Measurements from ENCODE around the gene BAZ1B. TPM values are rescaled to one million over a fixed set of nuclear protein-coding genes. Genes with fewer than 3 reads are reported as not detected.
"Not testable (repeated sequence)": the region's sequence is repeated elsewhere in the genome, so short reads cannot be mapped to it uniquely, and the experiment has no call there.

Gene BAZ1B
- total RNA-seq, 1 experiment from 2014 or later: 74.8 TPM

- no peak for DNase-seq (ENCODE audit: low spot score)
Observed at GRCh38 chr7:73507556-73507955, 14.5 kb downstream of the BAZ1B start.

- no peak for DNase-seq (ENCODE audit: low spot score)
Observed at GRCh38 chr7:73504920-73505319, 17.2 kb downstream of the BAZ1B start.

- DNase-seq (ENCODE audit: low spot score): no peak
Observed at GRCh38 chr7:73504017-73504416, 18.1 kb downstream of the BAZ1B start.

GRCh38 chr7:73503229-73503628 is 18.9 kb downstream of the BAZ1B start:
- no peak for DNase-seq (ENCODE audit: low spot score)

GRCh38 chr7:73496626-73497025 is 25.5 kb downstream of the BAZ1B start:
- no peak for DNase-seq (ENCODE audit: low spot score)

DNA sequence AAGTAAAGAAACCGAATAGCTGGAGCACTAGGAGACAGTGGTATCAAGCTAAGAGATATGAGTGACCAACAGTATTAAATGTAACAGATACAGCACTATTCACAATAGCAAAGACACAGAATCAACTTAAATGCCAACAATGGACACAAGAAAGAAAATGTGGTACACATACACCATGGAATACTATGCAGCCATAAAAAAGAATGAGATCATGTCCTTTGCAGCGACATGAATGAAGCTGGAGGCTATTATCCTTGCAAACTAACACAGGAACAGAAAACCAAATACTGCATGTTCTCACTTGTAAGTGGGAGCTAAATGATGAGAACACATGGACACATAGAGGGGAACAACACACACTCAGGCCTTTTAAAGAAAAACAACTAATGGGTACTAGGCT is 26.6 kb downstream of the BAZ1B start:
- DNase-seq (ENCODE audit: low spot score): not testable (repeated sequence)

- no peak for DNase-seq (ENCODE audit: low spot score)
Observed at GRCh38 chr7:73489976-73490375, 32.1 kb downstream of the BAZ1B start.

DNA sequence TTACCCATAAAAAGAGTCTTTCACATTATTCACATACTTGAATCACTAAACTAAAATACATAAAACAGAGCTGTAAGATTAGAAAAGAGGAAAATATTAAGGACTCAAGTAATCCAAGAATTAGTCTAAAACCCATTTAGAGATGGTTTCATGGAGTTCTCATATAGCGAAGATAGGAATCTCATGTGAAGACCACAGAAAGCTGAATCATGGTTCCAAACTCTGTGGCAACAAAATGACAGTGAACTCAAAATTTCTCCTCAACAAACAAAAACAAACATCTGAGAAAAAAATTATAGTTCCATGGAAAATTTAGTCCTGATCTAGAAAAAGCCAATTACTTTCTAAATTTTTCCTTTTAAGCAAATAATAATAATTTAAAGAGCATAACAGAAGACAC is 34.6 kb downstream of the BAZ1B start:
- no peak for DNase-seq (ENCODE audit: low spot score)

- DNase-seq (ENCODE audit: low spot score): no peak
Observed at GRCh38 chr7:73483171-73483570, 38.9 kb downstream of the BAZ1B start.

DNA sequence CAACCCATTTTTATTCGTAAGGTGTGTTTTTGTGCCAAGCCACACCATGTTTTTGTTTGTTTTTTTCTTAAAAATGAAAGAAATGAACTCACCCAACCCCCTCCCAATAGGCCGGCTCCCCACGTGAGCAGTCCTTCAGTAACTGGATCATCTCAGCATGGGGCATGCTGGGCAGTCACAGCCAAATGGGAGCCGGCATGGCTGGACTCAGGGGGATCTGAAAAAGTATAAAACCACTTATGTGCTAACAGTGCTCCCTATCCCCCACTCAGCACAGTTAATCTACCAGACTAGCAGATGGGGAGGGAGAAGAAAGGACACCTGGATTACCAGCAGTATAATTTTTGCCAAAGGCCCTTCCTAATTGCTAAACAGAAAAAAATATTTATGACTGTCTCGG is 39.3 kb downstream of the BAZ1B start:
- DNase-seq (ENCODE audit: low spot score): no peak

- not testable (repeated sequence) for DNase-seq (ENCODE audit: low spot score)
Observed at GRCh38 chr7:73481521-73481920, 40.6 kb downstream of the BAZ1B start.

- DNase-seq (ENCODE audit: low spot score): no peak
Observed at GRCh38 chr7:73478549-73478948, 43.5 kb downstream of the BAZ1B start.

- DNase-seq (ENCODE audit: low spot score): no peak
Observed at GRCh38 chr7:73477376-73477775, 44.7 kb downstream of the BAZ1B start.

DNA sequence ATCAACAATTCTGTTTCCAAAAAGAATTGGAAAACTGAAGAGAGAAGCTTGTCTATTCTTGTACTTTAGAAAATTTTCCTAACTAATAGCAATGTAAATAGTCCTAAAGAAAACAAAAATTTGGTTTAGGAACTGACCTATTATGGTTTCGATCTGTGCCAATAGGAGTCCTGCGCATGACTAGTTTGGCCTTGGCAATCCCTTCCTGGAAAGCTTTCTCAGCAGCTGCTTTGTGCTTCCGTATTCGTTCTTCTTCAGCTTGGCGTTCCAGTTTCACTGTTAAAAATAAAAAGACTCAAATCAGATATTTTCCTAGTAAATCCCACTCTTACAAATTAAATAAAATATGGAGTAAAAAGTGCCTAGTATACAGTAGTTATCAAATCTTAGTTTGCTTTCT is 51.9 kb downstream of the BAZ1B start:
- DNase-seq (ENCODE audit: low spot score): no peak

DNA sequence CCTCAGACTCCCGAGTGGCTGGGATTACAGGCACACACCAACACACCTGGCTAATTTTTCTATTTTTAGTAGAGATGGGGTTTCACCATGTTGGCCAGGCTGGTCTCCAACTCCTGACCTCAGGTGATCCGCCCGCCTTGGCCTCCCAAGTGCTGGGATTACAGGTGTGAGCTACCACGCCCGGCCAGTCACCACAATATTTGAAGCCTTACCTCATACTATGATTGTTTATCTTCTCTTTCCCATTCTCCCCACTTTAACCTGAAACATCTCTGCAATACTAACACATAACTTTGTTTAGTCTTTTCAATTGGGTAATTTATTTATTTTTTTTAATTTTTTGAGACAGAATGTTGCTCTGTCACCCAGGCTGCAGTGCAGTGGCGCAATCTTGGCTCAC is 55.0 kb downstream of the BAZ1B start:
- DNase-seq (ENCODE audit: low spot score): not testable (repeated sequence)

GRCh38 chr7:73466112-73466511 is 56.0 kb downstream of the BAZ1B start:
- no peak for DNase-seq (ENCODE audit: low spot score)

DNA sequence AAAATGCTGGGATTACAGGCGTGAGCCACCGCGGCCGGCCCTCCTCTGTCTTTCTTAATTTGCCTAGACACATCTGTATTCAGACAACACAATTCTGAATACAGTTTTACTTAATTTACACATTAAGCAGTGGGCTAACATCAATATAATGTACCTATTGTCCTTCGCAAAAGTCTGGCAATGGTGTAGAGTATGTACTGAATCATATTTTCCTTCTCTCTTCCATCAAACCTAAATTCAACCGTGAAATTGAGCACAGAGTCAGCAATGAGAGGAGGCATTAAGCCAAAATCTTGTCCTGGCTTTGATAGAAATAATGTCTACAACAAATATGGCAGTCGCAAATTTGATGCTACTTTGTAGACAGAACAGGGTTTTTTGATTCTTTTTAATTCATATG is 58.1 kb downstream of the BAZ1B start:
- no peak for DNase-seq (ENCODE audit: low spot score)

GRCh38 chr7:73463260-73463659 is 58.8 kb downstream of the BAZ1B start:
- no peak for DNase-seq (ENCODE audit: low spot score)

- DNase-seq (ENCODE audit: low spot score): no peak
Observed at GRCh38 chr7:73461782-73462285, 60.3 kb downstream of the BAZ1B start.

DNA sequence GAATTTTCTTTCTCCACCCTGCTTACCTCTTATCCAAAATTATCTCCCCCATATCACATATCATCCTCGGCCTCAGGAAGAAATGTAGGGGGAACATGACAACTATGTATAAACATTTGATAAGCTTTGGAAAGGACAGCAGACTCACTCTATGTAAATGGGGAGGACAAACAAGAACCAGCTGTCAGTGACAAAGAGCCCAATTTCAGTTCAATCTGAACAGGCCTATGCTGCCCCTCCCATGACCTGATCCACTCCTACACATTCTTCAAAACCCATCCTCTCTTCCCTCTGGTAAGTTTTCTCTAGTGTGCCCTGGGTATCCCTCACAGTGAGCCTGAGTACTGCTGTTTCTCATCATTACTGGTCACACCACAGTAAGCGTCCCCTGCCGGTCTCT is 67.7 kb downstream of the BAZ1B start:
- DNase-seq (ENCODE audit: low spot score): no peak

DNA sequence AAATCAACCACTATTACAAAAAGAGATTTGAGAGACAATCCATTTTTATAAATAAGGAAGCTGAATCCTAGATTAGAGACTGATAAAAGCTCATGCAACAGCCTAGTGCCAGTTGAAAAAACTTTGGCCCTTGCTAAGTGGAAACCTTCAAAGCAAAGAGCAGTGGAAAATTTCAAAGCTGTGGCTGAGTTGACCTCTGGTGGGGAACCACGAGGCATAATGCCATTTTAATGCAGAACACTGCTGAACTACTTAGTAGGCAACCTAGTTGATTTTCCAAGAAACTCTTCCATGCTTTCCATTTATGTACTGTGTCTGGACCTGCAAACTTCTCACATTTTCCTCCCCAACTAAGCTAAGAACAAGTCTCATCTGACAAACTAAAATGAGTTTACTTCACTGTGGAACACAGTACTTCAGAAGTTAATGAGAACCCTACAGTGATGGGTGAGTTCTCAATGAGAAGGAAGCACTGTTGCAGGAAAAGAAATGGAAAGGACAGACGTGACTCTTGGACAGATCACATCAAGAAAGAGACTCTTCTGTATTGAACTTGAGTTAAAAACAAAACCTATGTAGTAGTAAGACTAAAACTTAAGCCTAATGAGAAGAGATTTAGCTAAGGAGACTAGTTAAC is 69.0 kb downstream of the BAZ1B start:
- no peak for DNase-seq (ENCODE audit: low spot score)

GRCh38 chr7:73451780-73452398 is 70.2 kb downstream of the BAZ1B start:
- DNase-seq (ENCODE audit: low spot score): peak; percentile 60

- DNase-seq (ENCODE audit: low spot score): no peak
Observed at GRCh38 chr7:73449422-73449821, 72.7 kb downstream of the BAZ1B start.

GRCh38 chr7:73448609-73449008 is 73.5 kb downstream of the BAZ1B start:
- no peak for DNase-seq (ENCODE audit: low spot score)

Data from H4 (cell line).